Large intestine (tissue), 12 donors: ENCODE data around the gene MS4A13. TPM values are rescaled to one million over a fixed set of nuclear protein-coding genes. Genes with fewer than 3 reads are reported as not detected.

Experiments
- DNase-seq, 2 donors: peaks; one replicate each; pipeline versions ENCODE4 v3.0.0 to v3.0.0-alpha.2; 2013
- H3K27ac ChIP-seq: one replicate; pipeline ENCODE4 v1.5.1; 2013; ENCODE audit warnings: low read length
- H3K27me3 ChIP-seq: 2 replicates; pipeline ENCODE4 v1.6.1; 2013; ENCODE audit warnings: low read length; ENCODE audit not compliant: control insufficient read depth, insufficient read depth
- H3K36me3 ChIP-seq: 2 replicates; pipeline ENCODE4 v1.6.1; 2013; ENCODE audit warnings: low read length; ENCODE audit not compliant: control insufficient read depth, insufficient read depth
- H3K4me1 ChIP-seq: one replicate; pipeline ENCODE4 v1.6.1; 2013; ENCODE audit warnings: low read length; ENCODE audit not compliant: control insufficient read depth, insufficient read depth
- H3K4me3 ChIP-seq: one replicate; pipeline ENCODE4 v1.5.1; 2013; ENCODE audit warnings: low read length
- H3K9me3 ChIP-seq: one replicate; pipeline ENCODE4 v1.6.1; 2013; ENCODE audit warnings: mild to moderate bottlenecking, low read depth, low read length, moderate library complexity; ENCODE audit not compliant: control insufficient read depth
- WGBS: methylation state at CpG from one replicate; pipeline ENCODE4 v1.1.5; 2013; ENCODE audit warnings: low lambda C conversion rate; ENCODE audit not compliant: insufficient coverage; 5-methylcytosine and 5-hydroxymethylcytosine counted together
- long read RNA-seq, 11 donors: transcript quantifications; one replicate each; lab custom pipeline, GENCODE V29; 2026
- polyA plus RNA-seq: library from polyadenylated mRNA; unstranded; fragments of 120-200 nt; gene quantifications from one replicate; pipeline ENCODE4 v1.2.1, GENCODE V29; 2013

The MS4A13 gene, protein sequence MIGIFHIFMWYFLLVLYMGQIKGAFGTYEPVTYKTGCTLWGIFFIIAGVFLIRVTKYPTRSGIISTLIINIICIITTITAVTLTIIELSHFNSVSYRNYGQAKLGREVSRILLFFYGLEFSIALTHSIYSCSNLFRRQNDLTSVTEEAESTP
- not detected for polyA plus RNA-seq
- long read RNA-seq, donor 1, result 0 reads
- long read RNA-seq, donor 2, result 0 reads
- long read RNA-seq, donor 3, result 0 reads
- long read RNA-seq, donor 4, result 0 reads
- long read RNA-seq, donor 5, result 0 reads
- long read RNA-seq, donor 6, result 0 reads
- long read RNA-seq, donor 7, result 0 reads
- long read RNA-seq, donor 8, result 0 reads
- long read RNA-seq, donor 9, result 0 reads
- long read RNA-seq, donor 10, result 0 reads
- long read RNA-seq, donor 11, result 0 reads

GRCh38 chr11:60515144-60515855 is at the start of gene MS4A13:
Gene MS4A13, plus strand, starts transcription at chr11:60515392. Its CDS starts 2,692 bp downstream, at chr11:60518084.
- 100% methylated on average over 2 of the region's 29 CpGs for WGBS
- Histone ChIP-seq H3K27me3 (no peaks in the 10 kb centered on the region), H3K4me3 (no peak within 1 kb of the TSS), H3K4me1 (no peaks in the 10 kb centered on the region), H3K36me3 (no peaks in the 10 kb centered on the region), H3K9me3 (no peaks in the 10 kb centered on the region), H3K27ac (no peak within 1 kb of the TSS)
- DNase-seq, result no peak

- 83% methylated on average over 2 of the region's 2 CpGs for WGBS
- DNase-seq, result no peak
- H3K4me1 ChIP-seq, result no peaks in the 10 kb centered on the region
Observed at GRCh38 chr11:60468829-60469228, 46.4 kb upstream of the MS4A13 start.

DNA sequence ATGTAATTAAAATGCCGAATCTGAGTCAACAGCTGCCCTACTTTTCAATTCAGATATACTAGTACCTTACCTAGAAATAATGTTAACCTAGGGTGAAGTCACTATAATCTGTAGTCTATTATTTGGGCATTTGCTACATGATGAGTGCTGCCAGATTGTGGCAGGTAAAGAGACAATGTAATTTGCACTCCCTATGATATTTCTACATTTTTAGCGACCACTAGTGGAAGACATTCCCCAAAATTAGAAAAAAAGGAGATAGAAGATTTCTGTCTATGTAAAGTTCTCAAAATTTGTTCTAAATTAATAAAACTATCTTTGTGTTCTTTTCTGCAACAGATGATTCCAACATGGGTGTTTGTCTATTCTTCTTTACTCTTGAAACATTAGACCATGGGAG is 45.5 kb upstream of the MS4A13 start:
- Histone ChIP-seq H3K9me3 (no peaks in the 10 kb centered on the region), H3K27ac (no peak overlapping the region), H3K36me3 (no peaks in the 10 kb centered on the region), H3K27me3 (no peaks in the 10 kb centered on the region), H3K4me1 (no peaks in the 10 kb centered on the region), H3K4me3 (no peak overlapping the region)
- 88% methylated on average over 1 of the region's 2 CpGs for WGBS
- DNase-seq, result no peak

More at GRCh38 chr11:60468829-60469228, 46.4 kb upstream of the MS4A13 start:
- no peaks in the 10 kb centered on the region for H3K9me3 ChIP-seq
- no peaks in the 10 kb centered on the region for H3K36me3 ChIP-seq
- H3K27me3 ChIP-seq, result no peaks in the 10 kb centered on the region
- H3K4me3 ChIP-seq, result no peak overlapping the region
- no peak overlapping the region for H3K27ac ChIP-seq

DNA sequence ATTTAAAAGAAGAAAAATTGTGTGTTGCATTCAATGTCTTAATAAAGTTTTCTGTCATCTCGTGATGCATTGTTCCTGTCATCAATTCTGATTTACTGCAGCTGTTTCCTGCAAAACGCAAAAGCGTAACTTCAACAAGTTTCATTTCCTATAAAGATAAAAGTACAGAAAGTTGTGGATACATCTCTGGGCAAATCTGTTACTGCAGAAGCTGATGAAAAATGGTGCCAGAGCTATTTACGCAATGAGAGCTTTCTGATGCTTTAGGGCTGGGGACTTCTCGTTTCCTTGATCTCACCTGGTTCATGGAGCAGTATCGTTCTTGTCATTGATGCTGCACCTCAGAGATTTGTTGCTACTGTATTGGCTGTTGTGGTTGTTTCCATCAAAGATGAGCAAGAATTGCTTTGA is 38.2 kb upstream of the MS4A13 start:
- H3K36me3 ChIP-seq, result no peaks in the 10 kb centered on the region
- no peaks in the 10 kb centered on the region for H3K27me3 ChIP-seq
- H3K27ac ChIP-seq, result no peak overlapping the region
- no peaks in the 10 kb centered on the region for H3K4me1 ChIP-seq
- WGBS, result 100% methylated on average over 2 of the region's 6 CpGs
- DNase-seq, result no peak
- no peaks in the 10 kb centered on the region for H3K9me3 ChIP-seq
- no peak overlapping the region for H3K4me3 ChIP-seq

GRCh38 chr11:60482361-60482760 is 32.8 kb upstream of the MS4A13 start:
- no CpG with 5 or more reads among the region's 2 CpGs for WGBS
- H3K27me3 ChIP-seq, result no peaks in the 10 kb centered on the region
- no peak for DNase-seq

DNA sequence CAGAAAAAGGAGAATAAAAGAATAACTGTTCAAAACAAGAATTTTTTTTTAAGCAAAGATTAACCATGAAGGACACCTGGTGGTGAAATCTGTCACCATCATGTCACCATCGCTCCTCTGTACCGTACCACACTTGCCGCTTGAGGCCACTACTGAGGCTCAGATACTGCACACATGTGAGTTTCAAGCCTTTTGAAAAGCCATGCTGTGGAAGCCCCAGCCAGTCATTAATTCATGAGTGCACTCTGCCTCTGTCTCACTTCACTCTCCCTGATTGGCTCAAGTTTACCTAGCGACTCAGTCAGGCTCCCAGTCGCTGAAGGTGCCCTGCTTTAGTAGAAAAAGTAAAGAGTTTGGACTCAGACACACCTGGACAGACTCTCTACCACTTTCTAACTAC is 29.2 kb upstream of the MS4A13 start:
- Histone ChIP-seq H3K4me1 (no peaks in the 10 kb centered on the region), H3K36me3 (no peaks in the 10 kb centered on the region), H3K27me3 (no peaks in the 10 kb centered on the region), H3K27ac (no peak overlapping the region), H3K4me3 (no peak overlapping the region), H3K9me3 (peaks cover 4% of the 10 kb centered on the region)
- peak; percentile 5 to 17 for DNase-seq
- 83% methylated on average over 1 of the region's 5 CpGs for WGBS

More at GRCh38 chr11:60482361-60482760, 32.8 kb upstream of the MS4A13 start:
- no peaks in the 10 kb centered on the region for H3K9me3 ChIP-seq
- H3K4me1 ChIP-seq, result no peaks in the 10 kb centered on the region
- no peak overlapping the region for H3K4me3 ChIP-seq
- H3K36me3 ChIP-seq, result no peaks in the 10 kb centered on the region
- no peak overlapping the region for H3K27ac ChIP-seq

DNA sequence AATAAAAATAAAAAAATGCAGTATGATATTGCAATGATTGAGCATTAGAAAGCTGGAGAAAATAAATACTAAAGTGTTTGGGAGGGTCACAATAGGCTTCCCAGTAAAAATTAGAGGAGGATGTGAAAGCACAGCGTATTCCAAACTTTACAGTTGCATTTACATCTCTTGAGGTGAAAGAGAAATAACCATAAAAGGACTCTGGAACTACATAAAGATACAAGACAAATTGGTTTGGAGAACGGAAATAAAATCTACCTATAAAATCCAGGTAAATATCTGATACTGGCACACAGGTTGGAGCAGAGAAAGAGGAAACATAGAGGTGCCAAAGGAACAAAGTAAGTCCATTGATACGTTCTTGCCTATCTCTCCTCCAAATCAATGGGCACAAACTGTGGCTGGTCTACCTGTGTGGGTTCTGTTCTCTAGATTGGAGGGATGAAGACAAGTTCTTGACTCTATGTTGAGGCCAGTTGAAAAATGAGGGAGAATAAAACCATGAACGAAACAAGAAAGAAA is 22.6 kb upstream of the MS4A13 start, which contains the start of gene MS4A12:
MS4A12 (plus strand) TSS at position 291 of the 522 bp plus-strand sequence. CDS start 4,541 bp downstream, outside the sequence.
- H3K9me3 ChIP-seq, result peaks cover 4% of the 10 kb centered on the region
- no peaks in the 10 kb centered on the region for H3K27me3 ChIP-seq
- H3K4me1 ChIP-seq, result no peaks in the 10 kb centered on the region
- H3K27ac ChIP-seq, result no peak within 1 kb of the TSS
- H3K4me3 ChIP-seq, result no peak within 1 kb of the TSS
- no peak for DNase-seq
- H3K36me3 ChIP-seq, result no peaks in the 10 kb centered on the region
- 100% methylated on average over 2 of the region's 4 CpGs for WGBS

- no peak overlapping the region for H3K27ac ChIP-seq
- no peak overlapping the region for H3K4me3 ChIP-seq
Observed at GRCh38 chr11:60493454-60493853, 21.7 kb upstream of the MS4A13 start.

GRCh38 chr11:60498399-60498798 is 16.8 kb upstream of the MS4A13 start:
- 83% methylated on average over 1 of the region's 2 CpGs for WGBS

More at GRCh38 chr11:60493454-60493853, 21.7 kb upstream of the MS4A13 start:
- WGBS, result 100% methylated on average over 1 of the region's 2 CpGs
- DNase-seq, result no peak
- Histone ChIP-seq H3K9me3 (peaks cover 4% of the 10 kb centered on the region), H3K4me1 (no peaks in the 10 kb centered on the region), H3K36me3 (no peaks in the 10 kb centered on the region), H3K27me3 (no peaks in the 10 kb centered on the region)

DNA sequence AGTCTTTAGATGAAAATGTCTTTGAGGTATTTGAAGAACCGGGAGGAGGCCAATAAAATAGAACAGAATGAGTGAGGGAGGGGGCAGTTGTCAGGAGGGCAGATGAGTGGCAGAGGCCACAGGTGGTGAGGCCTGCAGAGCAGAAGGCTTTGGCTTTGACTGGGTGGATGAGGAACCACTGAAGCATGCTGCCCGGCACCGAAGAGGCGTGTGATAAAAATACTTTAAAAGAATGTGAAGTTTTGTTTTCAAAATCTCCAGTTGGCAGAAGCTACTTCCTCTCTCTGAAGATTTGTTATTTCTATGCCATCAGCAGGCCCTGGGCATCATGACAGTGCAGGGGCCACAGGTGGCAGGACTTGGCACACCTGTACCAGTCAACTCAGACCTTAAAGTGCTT is 16.3 kb upstream of the MS4A13 start:
- no peak overlapping the region for H3K27ac ChIP-seq
- 29% methylated on average over 1 of the region's 4 CpGs for WGBS
- DNase-seq, result no peak
- no peak overlapping the region for H3K4me3 ChIP-seq
- H3K27me3 ChIP-seq, result no peaks in the 10 kb centered on the region
- no peaks in the 10 kb centered on the region for H3K4me1 ChIP-seq
- no peaks in the 10 kb centered on the region for H3K36me3 ChIP-seq
- H3K9me3 ChIP-seq, result no peaks in the 10 kb centered on the region

More at GRCh38 chr11:60498399-60498798, 16.8 kb upstream of the MS4A13 start:
- H3K27ac ChIP-seq, result no peak overlapping the region
- no peaks in the 10 kb centered on the region for H3K36me3 ChIP-seq
- H3K9me3 ChIP-seq, result no peaks in the 10 kb centered on the region
- no peaks in the 10 kb centered on the region for H3K27me3 ChIP-seq
- H3K4me1 ChIP-seq, result no peaks in the 10 kb centered on the region
- H3K4me3 ChIP-seq, result no peak overlapping the region
- no peak for DNase-seq
